GM12891 (cell line): ENCODE measurements around the gene SRL.
"Not testable (repeated sequence)": the region's sequence is repeated elsewhere in the genome, so short reads cannot be mapped to it uniquely, and the experiment has no call there.

ENCODE experiments used
- PAX5 ChIP-seq: IDR thresholded peaks from 2 replicates; pipeline ENCODE4 v1.6.1; 2011; ENCODE audit warnings: low read length, moderate library complexity, mild to moderate bottlenecking; ENCODE audit not compliant: insufficient read depth, severe bottlenecking
- POLR2A ChIP-seq: IDR thresholded peaks from 2 replicates; pipeline ENCODE4 v1.6.1; 2011; ENCODE audit warnings: low read depth, low read length, control low read depth
- POLR2AphosphoS5 ChIP-seq: IDR thresholded peaks from 2 replicates; pipeline ENCODE4 v1.6.1; 2011; ENCODE audit warnings: low read depth, low read length, control low read depth
- POU2F2 ChIP-seq: IDR thresholded peaks from 2 replicates; pipeline ENCODE4 v1.6.1; 2011; ENCODE audit warnings: low read depth, mild to moderate bottlenecking, control low read depth, low read length, moderate library complexity
- SPI1 ChIP-seq: IDR thresholded peaks from 2 replicates; pipeline ENCODE4 v1.6.1; 2011; ENCODE audit warnings: low read depth, low read length, control low read depth
- TAF1 ChIP-seq: IDR thresholded peaks from 2 replicates; pipeline ENCODE4 v1.6.1; 2011; ENCODE audit warnings: low read depth, low read length, control low read depth

DNA sequence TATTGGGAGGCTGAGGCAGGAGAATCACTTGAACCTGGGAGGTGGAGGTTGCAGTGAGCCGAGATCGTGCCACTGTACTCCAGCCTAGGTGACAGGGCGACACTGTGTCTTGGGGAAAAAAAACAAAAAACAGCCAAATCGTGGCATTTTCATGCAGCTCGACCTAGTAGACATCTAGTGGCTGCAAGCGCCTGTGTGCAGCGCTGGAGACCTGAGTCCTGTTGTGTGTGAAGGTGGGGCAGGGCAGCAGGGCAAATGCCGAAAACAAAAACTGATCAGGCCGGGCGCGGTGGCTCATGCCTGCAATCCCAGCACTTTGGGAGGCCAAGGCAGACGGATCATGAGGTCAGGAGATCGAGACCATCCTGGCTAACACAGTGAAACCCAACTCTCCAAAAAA lies 88.5 kb downstream of the SRL start:
- not testable (repeated sequence) for TF ChIP-seq POLR2A, POLR2AphosphoS5, TAF1, SPI1, POU2F2, PAX5
